ENCODE results near the gene PTPN13.

PTPN13 gene

DNA sequence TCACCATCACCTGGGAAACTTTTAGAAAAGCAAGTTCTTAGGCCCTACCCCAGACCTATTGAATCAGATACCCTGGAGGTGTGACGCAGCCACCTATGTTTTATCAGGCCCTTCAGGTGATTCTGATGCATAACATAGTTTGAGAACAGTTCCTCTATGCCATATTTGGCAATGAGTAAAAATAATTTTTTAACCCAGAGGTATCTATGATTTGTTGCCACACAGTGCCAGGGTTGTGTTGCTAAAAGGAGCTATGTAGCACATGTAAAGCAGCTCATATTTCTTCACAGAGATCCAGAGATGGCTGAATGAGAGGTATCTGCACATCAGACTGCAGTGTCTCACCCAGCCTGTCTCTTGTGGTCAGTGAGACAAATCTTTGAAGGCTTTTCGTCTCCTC lies 85.3 kb downstream of the PTPN13 start:
- H3K4me3 ChIP-seq (ENCODE audit: low read depth, low read length), result no peak overlapping the region
- in situ Hi-C loops (cut with HindIII; ENCODE audit: low sequenced_read_pairs), result no loop called here
- TF ChIP-seq, protein P1, sequence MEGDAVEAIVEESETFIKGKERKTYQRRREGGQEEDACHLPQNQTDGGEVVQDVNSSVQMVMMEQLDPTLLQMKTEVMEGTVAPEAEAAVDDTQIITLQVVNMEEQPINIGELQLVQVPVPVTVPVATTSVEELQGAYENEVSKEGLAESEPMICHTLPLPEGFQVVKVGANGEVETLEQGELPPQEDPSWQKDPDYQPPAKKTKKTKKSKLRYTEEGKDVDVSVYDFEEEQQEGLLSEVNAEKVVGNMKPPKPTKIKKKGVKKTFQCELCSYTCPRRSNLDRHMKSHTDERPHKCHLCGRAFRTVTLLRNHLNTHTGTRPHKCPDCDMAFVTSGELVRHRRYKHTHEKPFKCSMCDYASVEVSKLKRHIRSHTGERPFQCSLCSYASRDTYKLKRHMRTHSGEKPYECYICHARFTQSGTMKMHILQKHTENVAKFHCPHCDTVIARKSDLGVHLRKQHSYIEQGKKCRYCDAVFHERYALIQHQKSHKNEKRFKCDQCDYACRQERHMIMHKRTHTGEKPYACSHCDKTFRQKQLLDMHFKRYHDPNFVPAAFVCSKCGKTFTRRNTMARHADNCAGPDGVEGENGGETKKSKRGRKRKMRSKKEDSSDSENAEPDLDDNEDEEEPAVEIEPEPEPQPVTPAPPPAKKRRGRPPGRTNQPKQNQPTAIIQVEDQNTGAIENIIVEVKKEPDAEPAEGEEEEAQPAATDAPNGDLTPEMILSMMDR (IDR thresholded peaks at IDR 0.05; ENCODE audit: low read depth, low read length, missing control alignments), result no peak
- DNase-seq (ENCODE audit: low read depth), result no peak

DNA sequence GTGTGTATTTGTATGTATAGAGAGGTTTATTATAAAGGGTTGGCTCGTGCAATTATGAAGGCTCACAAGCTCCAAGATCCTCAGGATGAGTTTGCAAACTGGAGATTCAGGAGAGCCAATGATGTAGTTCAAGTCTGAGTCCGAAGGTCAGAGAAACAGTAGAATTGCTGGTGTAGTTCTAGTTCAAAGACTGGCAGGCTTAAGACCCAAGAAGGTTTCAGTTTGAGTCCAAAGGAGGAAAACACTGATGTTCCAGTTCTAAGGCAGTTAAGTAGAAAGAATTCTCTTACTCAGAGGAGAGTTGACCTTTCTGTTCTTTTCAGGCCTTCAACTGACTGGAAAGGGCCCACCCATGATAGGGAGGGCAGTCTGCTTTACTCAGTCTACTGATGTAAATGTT lies 89.1 kb downstream of the PTPN13 start:
- TF ChIP-seq, protein P1 (IDR thresholded peaks at IDR 0.05; ENCODE audit: low read depth, low read length, missing control alignments), result no peak
- in situ Hi-C loops (cut with HindIII; ENCODE audit: low sequenced_read_pairs), result no loop called here
- no peak for DNase-seq (ENCODE audit: low read depth)
- H3K4me3 ChIP-seq (ENCODE audit: low read depth, low read length), result no peak overlapping the region

DNA sequence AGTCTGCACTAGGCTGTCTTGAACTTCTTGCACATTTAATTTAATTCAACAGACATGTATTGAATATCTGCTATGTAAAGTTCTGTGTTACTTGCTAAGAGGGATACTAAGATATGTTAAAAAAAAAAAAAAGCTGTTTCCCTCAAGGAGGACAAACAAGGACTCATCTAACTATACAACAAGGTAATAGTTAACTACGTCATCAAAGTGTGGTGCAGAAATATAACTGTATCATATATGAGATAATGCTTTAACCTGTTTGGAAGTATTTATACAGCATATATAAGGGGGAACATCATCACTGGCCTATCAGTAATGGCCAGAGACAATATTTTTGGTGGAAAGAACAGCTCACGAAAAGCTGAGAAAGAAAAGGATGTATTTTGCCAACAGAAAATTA lies 89.9 kb downstream of the PTPN13 start:
- in situ Hi-C loops (cut with HindIII; ENCODE audit: low sequenced_read_pairs), result no loop called here

DNA sequence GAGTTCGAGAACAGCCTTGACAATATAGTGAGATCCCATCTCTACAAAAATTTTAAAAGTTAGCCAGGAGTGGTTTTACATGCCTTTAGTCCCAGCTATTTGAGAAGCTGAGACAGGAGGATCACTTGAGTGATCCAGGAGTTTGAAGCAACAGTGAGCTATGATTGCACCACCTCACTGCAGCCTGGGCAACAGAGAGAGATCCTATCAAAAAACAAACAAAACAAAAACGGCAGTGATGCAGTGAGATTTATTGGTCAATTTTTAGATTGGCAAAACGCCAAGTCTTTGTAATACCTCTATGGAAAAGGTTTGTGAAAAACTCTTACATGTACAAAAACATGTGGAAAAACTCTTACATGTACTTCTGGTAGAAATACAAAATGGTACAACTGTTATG lies 91.3 kb downstream of the PTPN13 start:
- in situ Hi-C loops (cut with HindIII; ENCODE audit: low sequenced_read_pairs), result no loop called here
- no peak overlapping the region for H3K4me3 ChIP-seq (ENCODE audit: low read depth, low read length)
- TF ChIP-seq, protein P1 (IDR thresholded peaks at IDR 0.05; ENCODE audit: low read depth, low read length, missing control alignments), result no peak
- no peak for DNase-seq (ENCODE audit: low read depth)

More for the DNA sequence above, 89.9 kb downstream of the PTPN13 start:
- TF ChIP-seq, protein P1 (IDR thresholded peaks at IDR 0.05; ENCODE audit: low read depth, low read length, missing control alignments), result no peak
- no peak for DNase-seq (ENCODE audit: low read depth)
- no peak overlapping the region for H3K4me3 ChIP-seq (ENCODE audit: low read depth, low read length)

DNA sequence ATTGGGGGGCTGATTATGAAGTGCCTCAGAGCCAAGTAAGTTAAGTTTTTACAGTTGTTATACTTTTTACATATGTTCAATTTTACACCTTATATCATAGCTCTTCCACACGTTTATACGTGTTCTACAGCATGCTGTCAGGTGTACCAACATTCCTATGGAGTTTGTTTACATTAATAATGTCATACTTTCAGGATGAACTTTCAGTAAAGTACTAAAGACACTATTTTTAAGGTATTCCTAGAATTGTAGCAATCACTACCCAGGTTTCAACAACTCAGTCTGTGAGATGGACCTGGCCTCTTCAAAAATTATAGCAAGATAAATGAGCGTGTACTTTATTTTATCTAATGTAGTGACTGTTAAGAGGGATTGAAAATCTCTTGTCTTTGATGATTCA lies 92.6 kb downstream of the PTPN13 start:
- DNase-seq (ENCODE audit: low read depth), result no peak
- in situ Hi-C loops (cut with HindIII; ENCODE audit: low sequenced_read_pairs), result no loop called here
- no peak overlapping the region for H3K4me3 ChIP-seq (ENCODE audit: low read depth, low read length)
- TF ChIP-seq, protein P1 (IDR thresholded peaks at IDR 0.05; ENCODE audit: low read depth, low read length, missing control alignments), result no peak

DNA sequence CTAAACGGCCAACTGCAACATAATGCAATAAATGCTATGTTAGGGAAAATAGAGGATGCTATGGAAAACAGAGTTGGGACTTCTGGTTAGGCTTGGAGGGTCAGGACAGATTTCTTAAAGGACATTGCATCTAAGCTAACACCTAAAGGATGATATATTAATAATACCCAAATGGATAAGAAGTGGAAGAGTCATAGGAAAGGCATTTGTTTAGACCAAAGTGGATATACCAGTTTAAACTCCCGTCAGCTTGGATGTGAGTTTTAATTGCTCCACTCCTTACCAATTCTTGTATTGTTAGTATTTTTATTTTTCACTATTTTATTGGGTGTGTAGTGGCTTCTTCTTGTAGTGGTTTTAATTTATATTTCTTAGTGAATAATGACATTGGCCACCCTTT lies 93.9 kb downstream of the PTPN13 start:
- no peak overlapping the region for H3K4me3 ChIP-seq (ENCODE audit: low read depth, low read length)
- no peak for DNase-seq (ENCODE audit: low read depth)
- TF ChIP-seq, protein P1 (IDR thresholded peaks at IDR 0.05; ENCODE audit: low read depth, low read length, missing control alignments), result no peak
- in situ Hi-C loops (cut with HindIII; ENCODE audit: low sequenced_read_pairs), result no loop called here

DNA sequence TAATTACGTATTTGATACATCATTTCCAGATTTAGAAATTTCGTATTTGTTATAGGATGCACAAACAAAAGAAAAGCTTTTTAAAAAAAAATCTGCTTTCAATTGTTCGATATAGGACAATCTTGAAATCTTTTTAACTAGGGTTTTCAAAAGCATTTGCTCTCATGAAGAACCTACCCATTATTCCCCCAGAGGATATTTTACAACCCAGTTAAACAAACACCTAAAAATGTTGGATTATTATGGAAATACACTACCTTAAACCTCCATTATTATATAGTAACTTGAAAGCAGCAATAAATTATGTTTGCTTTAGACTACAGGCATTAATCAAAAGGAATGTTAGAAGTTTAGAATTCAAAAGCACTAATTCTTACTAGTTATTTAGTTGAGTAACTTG lies 110.5 kb downstream of the PTPN13 start:
- no peak overlapping the region for H3K4me3 ChIP-seq (ENCODE audit: low read depth, low read length)
- DNase-seq (ENCODE audit: low read depth), result no peak
- in situ Hi-C loops (cut with HindIII; ENCODE audit: low sequenced_read_pairs), result no loop called here
- TF ChIP-seq, protein P1 (IDR thresholded peaks at IDR 0.05; ENCODE audit: low read depth, low read length, missing control alignments), result no peak

Data from astrocyte of the cerebellum (primary cell).